Heart left ventricle (tissue), 13 donors: ENCODE measurements around the gene MYO1C.
"Not testable (repeated sequence)": the region's sequence is repeated elsewhere in the genome, so short reads cannot be mapped to it uniquely, and the experiment has no call there.

Experiments
- POLR2A ChIP-seq, 2 donors: fragments of 450-650 bp; IDR thresholded peaks; one replicate each; pipeline ENCODE4 v1.6.1; 2017; ENCODE audit warnings: antibody characterized with exemption in 2 of 2, mild to moderate bottlenecking in 2 of 2, moderate library complexity in 2 of 2
- TF ChIP-seq, protein P1 (sequence below), 12 donors: fragments of 200-600 bp; sonication (generic) in 4 of 12; IDR thresholded peaks; one replicate each; pipeline versions ENCODE4 v1.5.0 to v1.8.0; 2018 to 2022; ENCODE audit warnings: antibody characterized with exemption in 12 of 12, mild to moderate bottlenecking in 5 of 12
- donor health status: ischemic (EF 13 %, LVEDD 7.1; RV severe dilation, severe dysfunction).
- donor health status: DM: no; HTN: yes; CAD: no.
- donor health status: DM: no; HTN: no; CAD: no.
- donor health status: ischemic (EF 25% LVEDD 6.9; RV normal size, moderate dysfunction).
- donor health status: ischemic (EF 25% LVEDD 5.7; RV mildly dilated, moderate dysfunction).
- donor health status: ischemic (EF 35%, LVEDD 5.7; RV mildly dilated, moderate dysfunction).
- donor health status: nonischemic (EF 11% LVEDD 7.7; RV severe dilation, severe dysfunction).
- donor health status: DM: yes; HTN: yes; CAD: no.
- donor health status: PGD.
- donor health status: ischemic (EF 29% LVEDD 5.4; RV normal size, mild dysfunction).
- donor health status: nonischemic (EF 23%, LVEDD 6.1; RV moderate dilation, normal function).

DNA sequence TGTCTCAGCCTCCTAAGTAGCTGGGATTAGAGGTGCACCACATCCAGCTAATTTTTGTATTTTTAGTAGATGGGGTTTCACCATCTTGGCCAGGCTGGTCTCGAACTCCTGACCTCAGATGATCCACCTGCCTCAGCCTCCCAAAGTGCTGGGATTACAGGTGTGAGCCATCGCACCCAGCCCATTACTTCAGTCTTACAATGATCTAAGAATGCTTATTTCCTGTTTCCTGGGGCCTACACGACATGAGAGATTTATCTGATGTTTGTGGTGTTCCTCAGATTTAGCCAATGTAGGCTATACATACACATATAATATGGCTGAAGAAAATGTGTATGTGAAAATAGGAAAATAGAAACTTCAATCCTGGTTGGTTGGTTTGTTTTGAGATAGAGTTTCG is 34.4 kb upstream of the MYO1C start:
- TF ChIP-seq, protein P1, sequence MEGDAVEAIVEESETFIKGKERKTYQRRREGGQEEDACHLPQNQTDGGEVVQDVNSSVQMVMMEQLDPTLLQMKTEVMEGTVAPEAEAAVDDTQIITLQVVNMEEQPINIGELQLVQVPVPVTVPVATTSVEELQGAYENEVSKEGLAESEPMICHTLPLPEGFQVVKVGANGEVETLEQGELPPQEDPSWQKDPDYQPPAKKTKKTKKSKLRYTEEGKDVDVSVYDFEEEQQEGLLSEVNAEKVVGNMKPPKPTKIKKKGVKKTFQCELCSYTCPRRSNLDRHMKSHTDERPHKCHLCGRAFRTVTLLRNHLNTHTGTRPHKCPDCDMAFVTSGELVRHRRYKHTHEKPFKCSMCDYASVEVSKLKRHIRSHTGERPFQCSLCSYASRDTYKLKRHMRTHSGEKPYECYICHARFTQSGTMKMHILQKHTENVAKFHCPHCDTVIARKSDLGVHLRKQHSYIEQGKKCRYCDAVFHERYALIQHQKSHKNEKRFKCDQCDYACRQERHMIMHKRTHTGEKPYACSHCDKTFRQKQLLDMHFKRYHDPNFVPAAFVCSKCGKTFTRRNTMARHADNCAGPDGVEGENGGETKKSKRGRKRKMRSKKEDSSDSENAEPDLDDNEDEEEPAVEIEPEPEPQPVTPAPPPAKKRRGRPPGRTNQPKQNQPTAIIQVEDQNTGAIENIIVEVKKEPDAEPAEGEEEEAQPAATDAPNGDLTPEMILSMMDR (IDR thresholded peaks at IDR 0.05), result not testable (repeated sequence)
- TF ChIP-seq POLR2A (IDR thresholded peaks at IDR 0.05), result not testable (repeated sequence)
